ENCODE results near the gene CALD1. TPM values are rescaled to one million over a fixed set of nuclear protein-coding genes. Genes with fewer than 3 reads are reported as not detected.

The CALD1 gene
- total RNA-seq, 1 donor from 2014 or later, result 118 TPM

GRCh38 chr7:134931487-134931886, 152.1 kb downstream of the CALD1 start:
- no peak for DNase-seq (ENCODE audit: low spot score)
- TF ChIP-seq EZH2phosphoT487 (IDR thresholded peaks at IDR 0.05) (no peak), EZH2 (IDR thresholded peaks at IDR 0.05) (no peak)
- TF ChIP-seq, protein P1, sequence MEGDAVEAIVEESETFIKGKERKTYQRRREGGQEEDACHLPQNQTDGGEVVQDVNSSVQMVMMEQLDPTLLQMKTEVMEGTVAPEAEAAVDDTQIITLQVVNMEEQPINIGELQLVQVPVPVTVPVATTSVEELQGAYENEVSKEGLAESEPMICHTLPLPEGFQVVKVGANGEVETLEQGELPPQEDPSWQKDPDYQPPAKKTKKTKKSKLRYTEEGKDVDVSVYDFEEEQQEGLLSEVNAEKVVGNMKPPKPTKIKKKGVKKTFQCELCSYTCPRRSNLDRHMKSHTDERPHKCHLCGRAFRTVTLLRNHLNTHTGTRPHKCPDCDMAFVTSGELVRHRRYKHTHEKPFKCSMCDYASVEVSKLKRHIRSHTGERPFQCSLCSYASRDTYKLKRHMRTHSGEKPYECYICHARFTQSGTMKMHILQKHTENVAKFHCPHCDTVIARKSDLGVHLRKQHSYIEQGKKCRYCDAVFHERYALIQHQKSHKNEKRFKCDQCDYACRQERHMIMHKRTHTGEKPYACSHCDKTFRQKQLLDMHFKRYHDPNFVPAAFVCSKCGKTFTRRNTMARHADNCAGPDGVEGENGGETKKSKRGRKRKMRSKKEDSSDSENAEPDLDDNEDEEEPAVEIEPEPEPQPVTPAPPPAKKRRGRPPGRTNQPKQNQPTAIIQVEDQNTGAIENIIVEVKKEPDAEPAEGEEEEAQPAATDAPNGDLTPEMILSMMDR (IDR thresholded peaks at IDR 0.05), result no peak
- Mint-ChIP-seq H3K27ac (no peak overlapping the region), H3K4me3 (no peak overlapping the region), H3K4me1 (peaks cover 3% of the 10 kb centered on the region), H3K27me3 (ENCODE audit: insufficient read depth, low read depth) (no peaks in the 10 kb centered on the region), H3K36me3 (peaks cover 34% of the 10 kb centered on the region), H3K9me3 (no peaks in the 10 kb centered on the region)
- Histone ChIP-seq H4K20me1 (ENCODE audit: low read depth) (no peaks in the 10 kb centered on the region), H3K4me3 (no peak overlapping the region), H3K79me2 (ENCODE audit: low read depth) (peaks cover 4% of the 10 kb centered on the region), H3K4me1 (no peaks in the 10 kb centered on the region), H3K9me3 (ENCODE audit: low read depth) (no peaks in the 10 kb centered on the region), H3K9ac (no peak overlapping the region), H3K27ac (no peak overlapping the region), H3F3A (ENCODE audit: low read depth) (no peaks in the 10 kb centered on the region), H3K27me3 (no peaks in the 10 kb centered on the region), H2AFZ (replicated peaks) (no peak overlapping the region), H3K36me3 (peaks cover 6% of the 10 kb centered on the region), H3K4me2 (no peak overlapping the region)

- no peaks in the 10 kb centered on the region for H3K9me3 ChIP-seq (ENCODE audit: low read depth)
- H3K36me3 Mint-ChIP-seq, result peaks cover 34% of the 10 kb centered on the region
- H3K4me3 Mint-ChIP-seq, result no peak overlapping the region
- H3K4me3 ChIP-seq, result no peak overlapping the region
- no peak overlapping the region for H3K9ac ChIP-seq
- TF ChIP-seq EZH2phosphoT487 (IDR thresholded peaks at IDR 0.05), result no peak
- TF ChIP-seq, protein P1 (IDR thresholded peaks at IDR 0.05), result no peak
- H3K9me3 Mint-ChIP-seq, result no peaks in the 10 kb centered on the region
- H3K27ac ChIP-seq, result no peak overlapping the region
- H3F3A ChIP-seq (ENCODE audit: low read depth), result no peaks in the 10 kb centered on the region
- H3K4me2 ChIP-seq, result no peak overlapping the region
- H3K4me1 Mint-ChIP-seq, result peaks cover 17% of the 10 kb centered on the region
- H2AFZ ChIP-seq (replicated peaks), result no peak overlapping the region
- H3K27me3 Mint-ChIP-seq (ENCODE audit: insufficient read depth, low read depth), result no peaks in the 10 kb centered on the region
- peaks cover 6% of the 10 kb centered on the region for H3K36me3 ChIP-seq
- H3K27ac Mint-ChIP-seq, result no peak overlapping the region
- no peaks in the 10 kb centered on the region for H4K20me1 ChIP-seq (ENCODE audit: low read depth)
- no peak for DNase-seq (ENCODE audit: low spot score)
- H3K27me3 ChIP-seq, result no peaks in the 10 kb centered on the region
- H3K79me2 ChIP-seq (ENCODE audit: low read depth), result no peaks in the 10 kb centered on the region
- peaks cover 8% of the 10 kb centered on the region for H3K4me1 ChIP-seq
These were observed 153.4 kb downstream of the CALD1 start for GRCh38 chr7:134932707-134933370.

- peaks cover 6% of the 10 kb centered on the region for H3K36me3 ChIP-seq
- no peaks in the 10 kb centered on the region for H3K79me2 ChIP-seq (ENCODE audit: low read depth)
- H3K4me3 ChIP-seq, result no peak overlapping the region
- H3K4me1 ChIP-seq, result peaks cover 8% of the 10 kb centered on the region
- H3K4me2 ChIP-seq, result no peak overlapping the region
- H3K27me3 ChIP-seq, result no peaks in the 10 kb centered on the region
- no peak overlapping the region for H3K27ac Mint-ChIP-seq
- H3K4me3 Mint-ChIP-seq, result no peak overlapping the region
- TF ChIP-seq EZH2 (IDR thresholded peaks at IDR 0.05), result no peak
- TF ChIP-seq, protein P1 (IDR thresholded peaks at IDR 0.05), result no peak
- TF ChIP-seq EZH2phosphoT487 (IDR thresholded peaks at IDR 0.05), result no peak
- H3K9me3 Mint-ChIP-seq, result no peaks in the 10 kb centered on the region
- no peaks in the 10 kb centered on the region for H3K27me3 Mint-ChIP-seq (ENCODE audit: insufficient read depth, low read depth)
- H2AFZ ChIP-seq (replicated peaks), result no peak overlapping the region
- no peak overlapping the region for H3K27ac ChIP-seq
- no peaks in the 10 kb centered on the region for H4K20me1 ChIP-seq (ENCODE audit: low read depth)
- no peaks in the 10 kb centered on the region for H3F3A ChIP-seq (ENCODE audit: low read depth)
- H3K4me1 Mint-ChIP-seq, result peaks cover 22% of the 10 kb centered on the region
- peaks cover 32% of the 10 kb centered on the region for H3K36me3 Mint-ChIP-seq
- DNase-seq (ENCODE audit: low spot score), result no peak
- no peak overlapping the region for H3K9ac ChIP-seq
- H3K9me3 ChIP-seq (ENCODE audit: low read depth), result no peaks in the 10 kb centered on the region
These were observed 154.1 kb downstream of the CALD1 start for GRCh38 chr7:134933460-134934068.

All from neural progenitor cell (in vitro differentiated cells).